IMR-90 (cell line): ENCODE measurements around the gene LRRC8C. TPM values are rescaled to one million over a fixed set of nuclear protein-coding genes. Genes with fewer than 3 reads are reported as not detected.
A peak's percentile ranks its signal among the peaks of the same experiment; 100 is the strongest.

Experiments used
- ATAC-seq: fragments of 200-7000 bp; cut with Tn5 transposase; 2 replicates; pipeline ENCODE4 v1.9.1; 2020; ENCODE audit warnings: low read depth, mild to moderate bottlenecking, moderate library complexity
- BruUV-seq: library from RNA; stranded (reverse); fragments of 400-500 nt; replicated peaks from 2 replicates; lab custom pipeline; 2021; lab: Mats Ljungman, UMichigan
- CTCF ChIA-PET: fragments of 300-600 bp; formaldehyde crosslinking; extraction: SDS; loops from one replicate; lab custom pipeline; 2021; ENCODE audit warnings: antibody characterized with exemption; lab: Yijun Ruan, JAX
- POLR2A ChIA-PET: fragments of 300-600 bp; sonication (Branson Sonifier 250); formaldehyde crosslinking; loops from one replicate; lab custom pipeline; 2022; ENCODE audit warnings: antibody characterized with exemption; ENCODE audit not compliant: unreplicated experiment; lab: Charles Lee
- DNase-seq: peaks from one replicate; pipeline ENCODE4 v3.0.0; 2013
- H2AFZ ChIP-seq: replicated peaks from 2 replicates; pipeline ENCODE3; 2013; ENCODE audit warnings: low read length, mild to moderate bottlenecking; ENCODE audit not compliant: poor library complexity
- H2AK5ac ChIP-seq: 2 replicates; pipeline ENCODE4 v1.6.1; 2013; ENCODE audit warnings: low read depth, low read length, inconsistent platforms
- H2AK9ac ChIP-seq: replicated peaks from 2 replicates; pipeline ENCODE3; 2013; ENCODE audit warnings: mild to moderate bottlenecking, low read depth, low read length, moderate library complexity; ENCODE audit not compliant: poor library complexity
- H2BK120ac ChIP-seq: 2 replicates; pipeline ENCODE4 v1.6.1; 2013; ENCODE audit warnings: low read depth, low read length, inconsistent platforms
- H2BK15ac ChIP-seq: 3 replicates; pipeline ENCODE4 v1.6.1; 2013; ENCODE audit warnings: low read depth, low read length, inconsistent platforms
- H2BK20ac ChIP-seq: 2 replicates; pipeline ENCODE4 v1.6.1; 2013; ENCODE audit warnings: low read depth, mild to moderate bottlenecking, inconsistent platforms, low read length, moderate library complexity
- H2BK5ac ChIP-seq: 2 replicates; pipeline ENCODE4 v1.6.1; 2013; ENCODE audit warnings: mild to moderate bottlenecking, low read depth, low read length, inconsistent platforms; ENCODE audit not compliant: poor library complexity, severe bottlenecking
- H3K14ac ChIP-seq: replicated peaks from 2 replicates; pipeline ENCODE4 v1.6.1; 2013; ENCODE audit warnings: low read depth, low read length, inconsistent platforms
- H3K18ac ChIP-seq: 2 replicates; pipeline ENCODE4 v1.6.1; 2013; ENCODE audit warnings: low read depth, low read length, control low read depth
- H3K23ac ChIP-seq: 2 replicates; pipeline ENCODE4 v1.6.1; 2013; ENCODE audit warnings: low read depth, low read length, inconsistent platforms
- H3K27ac ChIP-seq: 2 replicates; pipeline ENCODE4 v1.5.1; 2013; ENCODE audit warnings: mild to moderate bottlenecking, control low read depth, low read length; ENCODE audit not compliant: insufficient read depth
- H3K27me3 ChIP-seq: 2 replicates; pipeline ENCODE4 v1.6.1; 2013; ENCODE audit warnings: low read length; ENCODE audit not compliant: control insufficient read depth, insufficient read depth
- H3K36me3 ChIP-seq: 2 replicates; pipeline ENCODE4 v1.6.1; 2013; ENCODE audit warnings: low read length, mixed read lengths; ENCODE audit not compliant: control insufficient read depth, insufficient read depth
- H3K4ac ChIP-seq: 2 replicates; pipeline ENCODE4 v1.6.1; 2013; ENCODE audit warnings: low read depth, low read length, inconsistent platforms
- H3K4me1 ChIP-seq: 2 replicates; pipeline ENCODE4 v1.6.1; 2013; ENCODE audit warnings: low read length, mixed read lengths; ENCODE audit not compliant: control insufficient read depth, insufficient read depth
- H3K4me2 ChIP-seq: 2 replicates; pipeline ENCODE4 v1.6.1; 2013; ENCODE audit warnings: low read depth, mild to moderate bottlenecking, control low read depth, low read length, moderate library complexity
- H3K4me3 ChIP-seq: 2 replicates; pipeline ENCODE4 v1.5.1; 2013; ENCODE audit warnings: low read depth, mild to moderate bottlenecking, control low read depth, low read length, moderate library complexity; ENCODE audit not compliant: insufficient read depth
- H3K56ac ChIP-seq: 2 replicates; pipeline ENCODE4 v1.6.1; 2013; ENCODE audit warnings: low read length, inconsistent platforms; ENCODE audit not compliant: insufficient read depth; ENCODE audit errors: extremely low read depth
- H3K79me1 ChIP-seq, 2 experiments: 2 replicates each; pipeline ENCODE4 v1.6.1; 2013; ENCODE audit warnings: low read length in 2 of 2, inconsistent platforms in 1 of 2, low read depth in 1 of 2
- H3K9ac ChIP-seq: 2 replicates; pipeline ENCODE4 v1.6.1; 2013; ENCODE audit warnings: low read depth, low read length, control low read depth
- H3K9me1 ChIP-seq: 2 replicates; pipeline ENCODE4 v1.6.1; 2013; ENCODE audit warnings: low read length, inconsistent platforms; ENCODE audit not compliant: insufficient read depth
- H3K9me3 ChIP-seq: 2 replicates; pipeline ENCODE4 v1.6.1; 2013; ENCODE audit warnings: low read length; ENCODE audit not compliant: control insufficient read depth, insufficient read depth
- H4K20me1 ChIP-seq: 2 replicates; pipeline ENCODE4 v1.6.1; 2013; ENCODE audit warnings: low read length, inconsistent platforms; ENCODE audit not compliant: insufficient read depth
- H4K5ac ChIP-seq: 2 replicates; pipeline ENCODE4 v1.6.1; 2013; ENCODE audit warnings: mild to moderate bottlenecking, low read depth, low read length, control low read depth
- H4K8ac ChIP-seq, 2 experiments: 2 replicates each; pipeline ENCODE4 v1.6.1; 2013; ENCODE audit warnings: low read depth in 2 of 2, low read length in 2 of 2, control low read depth in 1 of 2, inconsistent platforms in 1 of 2
- H4K91ac ChIP-seq: 2 replicates; pipeline ENCODE4 v1.6.1; 2013; ENCODE audit warnings: low read depth, low read length, inconsistent platforms; ENCODE audit not compliant: insufficient read depth
- BHLHE40 ChIP-seq: fragments of 150-350 bp; IDR thresholded peaks from 2 replicates; pipeline ENCODE4 v1.6.1; 2016; ENCODE audit warnings: mild to moderate bottlenecking, low read depth, low read length
- CEBPB ChIP-seq: IDR thresholded peaks from 2 replicates; pipeline ENCODE4 v1.6.1; 2012; ENCODE audit warnings: low read depth, low read length, improper control_type of control experiment
- CHD1 ChIP-seq: IDR thresholded peaks from 2 replicates; pipeline ENCODE4 v1.6.1; 2012; ENCODE audit warnings: low read depth, low read length, improper control_type of control experiment
- FOS ChIP-seq: fragments of 150-350 bp; IDR thresholded peaks from 2 replicates; pipeline ENCODE4 v1.6.1; 2016; ENCODE audit warnings: low read depth, low read length
- MAZ ChIP-seq: IDR thresholded peaks from 2 replicates; pipeline ENCODE4 v1.6.1; 2012; ENCODE audit warnings: low read depth, mild to moderate bottlenecking, low read length, improper control_type of control experiment, moderate library complexity, borderline replicate concordance
- MXI1 ChIP-seq: IDR thresholded peaks from 2 replicates; pipeline ENCODE4 v1.6.1; 2012; ENCODE audit warnings: low read depth, mild to moderate bottlenecking, low read length, moderate library complexity, borderline replicate concordance
- NFE2L2 ChIP-seq: fragments of 150-350 bp; IDR thresholded peaks from 2 replicates; pipeline ENCODE4 v1.6.1; 2016; ENCODE audit warnings: low read depth, mild to moderate bottlenecking, low read length
- POLR2A ChIP-seq: IDR thresholded peaks from 2 replicates; pipeline ENCODE4 v1.6.1; 2012; ENCODE audit warnings: mild to moderate bottlenecking, low read depth, low read length
- RAD21 ChIP-seq: IDR thresholded peaks from 2 replicates; pipeline ENCODE4 v1.6.1; 2012; ENCODE audit warnings: low read length, improper control_type of control experiment
- RFX5 ChIP-seq: IDR thresholded peaks from 2 replicates; pipeline ENCODE4 v1.8.0; 2012; ENCODE audit warnings: low read depth, mild to moderate bottlenecking, low read length, moderate library complexity
- WGBS, 2 experiments: methylation state at CpG; one replicate each; pipeline versions ENCODE4 v1.1.5 to v1.1.7; 2013; ENCODE audit warnings: missing lambda C conversion rate in 2 of 2; ENCODE audit not compliant: insufficient read length in 1 of 2; ENCODE audit errors: extremely low coverage in 2 of 2; 5-methylcytosine and 5-hydroxymethylcytosine counted together
- dilution Hi-C: fragments of 300-500 bp; cut with HindIII; formaldehyde crosslinking; loops from one replicate; pipeline ENCODE4 v1.14.3; 2018; ENCODE audit warnings: low sequenced_read_pairs; ENCODE audit not compliant: unreplicated experiment
- in situ Hi-C: fragments of 300-500 bp; cut with MboI; formaldehyde crosslinking; loops from 3 replicates; pipeline ENCODE4 v1.14.3; 2019; ENCODE audit warnings: low sequenced_read_pairs, inconsistent platforms, mixed read lengths
- intact Hi-C: fragments of 100-400 bp; cut with micrococcal nuclease; formaldehyde crosslinking; loops from 2 replicates; pipeline ENCODE4 v1.10.0; 2022
- polyA plus RNA-seq, 3 experiments: library from polyadenylated mRNA; depleted of rRNA; stranded (reverse); fragments of >200 nt; gene quantifications; 2 replicates each; pipeline ENCODE4 v1.2.3, GENCODE V29; 2012; ENCODE audit warnings: low replicate concordance in 1 of 3
- total RNA-seq: library from RNA; depleted of rRNA; stranded (reverse); fragments of >200 nt; gene quantifications from 2 replicates; pipeline ENCODE4 v1.2.3, GENCODE V29; 2012
- TF ChIP-seq, protein P1 (sequence below): fragments of 150-350 bp; IDR thresholded peaks from 2 replicates; pipeline ENCODE4 v1.6.1; 2017; ENCODE audit warnings: mild to moderate bottlenecking, antibody characterized with exemption, low read length, low read depth

LRRC8C gene
- total and polyA plus RNA-seq, 2 of the 4 experiments (the other 2 are of a cell fraction) = 6.5 to 12.9 TPM

DNA sequence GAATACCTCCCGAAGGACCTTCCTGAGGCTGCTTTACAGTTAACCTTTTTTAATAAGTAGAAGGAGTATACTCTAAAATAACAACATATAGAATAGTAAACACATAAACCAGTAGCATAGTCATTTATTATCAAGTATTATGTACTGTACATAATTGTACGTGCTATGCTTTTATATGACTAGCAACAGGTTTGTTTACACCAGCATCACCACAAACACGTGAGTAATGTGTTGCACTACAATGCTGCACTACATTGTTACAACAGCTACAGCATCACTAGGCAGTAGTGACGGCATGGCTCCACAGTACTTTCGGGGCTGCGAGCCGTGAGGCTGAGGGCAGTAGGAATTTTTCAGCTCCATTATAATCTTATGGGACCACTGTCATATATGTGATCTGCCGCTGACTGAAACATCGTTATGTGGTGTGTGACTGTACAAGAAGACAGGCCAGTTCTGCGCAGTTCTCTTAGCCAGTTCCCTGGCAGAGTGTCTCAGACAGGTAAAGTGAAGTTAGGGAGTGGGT lies 105.1 kb downstream of the LRRC8C start:
- Histone ChIP-seq H3K9ac (no peak overlapping the region), H3K4me2 (no peak overlapping the region), H2BK20ac (no peak overlapping the region), H4K20me1 (no peaks in the 10 kb centered on the region), H3K4me1 (peaks cover 17% of the 10 kb centered on the region), H3K23ac (no peak overlapping the region), H2BK5ac (no peak overlapping the region), H3K4ac (peak overlapping the region; percentile 60; the same call in 1 of the 2 replicates), H3K14ac (no peak overlapping the region), H4K91ac (no peak overlapping the region), H3K18ac (no peak overlapping the region), H3K9me3 (no peaks in the 10 kb centered on the region), H3K4me3 (no peak overlapping the region), H2AK9ac (no peak overlapping the region), H2AK5ac (peak overlapping the region; percentile 90), H3K56ac (no peak overlapping the region), H2BK120ac (0 out of 2 replicates have a peak overlapping the region, but pooled peaks have one; percentile 52), H2BK15ac (no peak overlapping the region), H4K8ac (no peak overlapping the region), H3K79me1 (no peaks in the 10 kb centered on the region; a peak in 1 of 4 replicates), H4K5ac (no peak overlapping the region), H2AFZ (no peak overlapping the region), H3K27me3 (no peaks in the 10 kb centered on the region), H3K9me1 (peaks cover 16% of the 10 kb centered on the region), H3K36me3 (no peaks in the 10 kb centered on the region), H3K27ac (no peak overlapping the region)
- dilution Hi-C loops = no loop called here
- intact Hi-C loops = no loop called here
- ChIA-PET POLR2A (no interaction called here), CTCF (no interaction called here)
- DNase-seq (peak; percentile 46), ATAC-seq (no peak)
- in situ Hi-C loops = no loop called here
- TF ChIP-seq NFE2L2 = no peak
- TF ChIP-seq RAD21 = no peak
- peak; percentile 64; the same call in 1 of the 2 replicates for TF ChIP-seq BHLHE40
- TF ChIP-seq POLR2A = no peak
- no peak for TF ChIP-seq CHD1
- TF ChIP-seq MAZ = no peak
- TF ChIP-seq, protein P1, sequence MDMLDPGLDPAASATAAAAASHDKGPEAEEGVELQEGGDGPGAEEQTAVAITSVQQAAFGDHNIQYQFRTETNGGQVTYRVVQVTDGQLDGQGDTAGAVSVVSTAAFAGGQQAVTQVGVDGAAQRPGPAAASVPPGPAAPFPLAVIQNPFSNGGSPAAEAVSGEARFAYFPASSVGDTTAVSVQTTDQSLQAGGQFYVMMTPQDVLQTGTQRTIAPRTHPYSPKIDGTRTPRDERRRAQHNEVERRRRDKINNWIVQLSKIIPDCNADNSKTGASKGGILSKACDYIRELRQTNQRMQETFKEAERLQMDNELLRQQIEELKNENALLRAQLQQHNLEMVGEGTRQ = no peak
- no peak for TF ChIP-seq FOS
- TF ChIP-seq RFX5 = no peak
- TF ChIP-seq CEBPB = 0 out of 2 replicates have a peak, but pooled peaks have one; percentile 6
- no peak for TF ChIP-seq MXI1
- no TSS peak for BruUV-seq
- WGBS, 2 experiments = 90% methylated on average over 3 of the region's 10 CpGs; no CpG with 5 or more reads in 1 of the 2 experiments
